C4-2B (cell line): ENCODE results near the gene SEC14L6.

ENCODE experiments used
- CTCF ChIP-seq: fragments of 450-650 bp; conservative IDR thresholded peaks from 2 replicates; pipeline ENCODE4 v1.5.1; 2017; ENCODE audit warnings: mild to moderate bottlenecking
- ZFX ChIP-seq: fragments of 450-650 bp; IDR thresholded peaks from 2 replicates; pipeline ENCODE4 v1.6.1; 2017

GRCh38 chr22:30516273-30516672, 30.3 kb downstream of the SEC14L6 start:
- TF ChIP-seq CTCF (no peak), ZFX (no peak)
